Adrenal gland (tissue), 12 donors: Measurements from ENCODE around the gene KCNIP1. TPM values are rescaled to one million over a fixed set of nuclear protein-coding genes. Genes with fewer than 3 reads are reported as not detected.

Experiments
- DNase-seq, 7 donors: peaks; one replicate each; pipeline ENCODE4 v3.0.0-alpha.2; 2019 to 2020
- H3K27ac ChIP-seq, 5 donors: fragments of 200-600 bp; sonication (generic) in 4 of 5; 1 replicate in 3 of 5; 2 replicates in 2 of 5; pipeline versions ENCODE4 v1.5.1 to v1.8.0; 2016 to 2020; ENCODE audit warnings: mild to moderate bottlenecking in 1 of 5
- H3K27me3 ChIP-seq: fragments of 200-600 bp; 2 replicates; pipeline ENCODE4 v1.8.0; 2021
- H3K36me3 ChIP-seq, 2 donors: fragments of 200-600 bp; replicated peaks in 1 of 2; 1 replicate in 1 of 2; 2 replicates in 1 of 2; pipeline versions ENCODE4 v1.5.1 to v1.8.0; 2018 to 2022
- H3K4me1 ChIP-seq, 2 donors: fragments of 200-600 bp; replicated peaks in 1 of 2; 1 replicate in 1 of 2; 2 replicates in 1 of 2; pipeline versions ENCODE4 v1.5.1 to v1.8.0; 2018 to 2021
- H3K4me3 ChIP-seq, 4 donors: fragments of 200-600 bp; sonication (generic) in 3 of 4; one replicate each; pipeline ENCODE4 v1.5.1; 2016 to 2018
- H3K9me3 ChIP-seq, 3 donors: fragments of 200-600 bp; sonication (generic) in 1 of 3; replicated peaks in 1 of 3; 1 replicate in 2 of 3; 2 replicates in 1 of 3; pipeline versions ENCODE4 v1.5.1 to v1.8.0; 2016 to 2021
- POLR2A ChIP-seq, 2 donors: fragments of 450-650 bp; IDR thresholded peaks; one replicate each; pipeline ENCODE4 v1.6.1; 2017; ENCODE audit warnings: antibody characterized with exemption in 2 of 2, mild to moderate bottlenecking in 2 of 2, moderate library complexity in 1 of 2
- whole genome bisulfite sequencing, 4 donors: extraction: QIAGEN DNeasy Blood & Tissue Kit in 2 of 4; methylation state at CpG; one replicate each; pipeline versions ENCODE4 v1.1.5 to v1.1.7; 2013 to 2017; 5-methylcytosine and 5-hydroxymethylcytosine counted together
- intact Hi-C, 2 donors: fragments of 100-400 bp; cut with DNase I; formaldehyde crosslinking; loops; one replicate each; pipeline versions ENCODE4 v1.14.1 to v1.15.0; 2022 to 2023
- polyA plus RNA-seq, 3 donors: library from polyadenylated mRNA; stranded (reverse); fragments of 200-250 nt in 2 of 3; fragments of 350-450 nt in 1 of 3; fragmentation: Illumina TruSeq in 1 of 3; extraction: RNeasy Lipid Tissue Mini Kit (QIAGEN cat#74804) in 1 of 3; gene quantifications; one replicate each; pipeline ENCODE4 v1.2.3, GENCODE V29; 2013 to 2014
- total RNA-seq, 9 donors: library from RNA; depleted of rRNA in 4 of 9; stranded (reverse); fragments of >200 nt in 4 of 9; fragments of 120-200 nt in 1 of 9; fragmentation: NEBNext Ultra II Directional in 1 of 9; extraction: Animal tissue kit (Norgen Biotek cat#: 25700) in 1 of 9; gene quantifications; one replicate each; pipeline versions ENCODE4 v1.1.0 to v1.2.4, GENCODE V29; 2013 to 2023
- TF ChIP-seq, protein P1 (sequence below), 6 experiments: fragments of 450-650 bp in 4 of 6; fragments of 200-600 bp in 2 of 6; sonication (generic) in 1 of 6; IDR thresholded peaks; 1 replicate in 5 of 6; 2 replicates in 1 of 6; pipeline versions ENCODE4 v1.5.1 to v1.8.0; 2016 to 2021; ENCODE audit warnings: antibody characterized with exemption in 6 of 6, mild to moderate bottlenecking in 2 of 6, moderate library complexity in 1 of 6
- donor health status: healthy with polysubstance abuse.
- donor health status: Bipolar disorder and iron deficiency.
- donor health status: DM: yes; HTN: yes; CAD: no.
- donor health status: DM: no; HTN: no; CAD: no.
- donor health status: DM: no; HTN: no; CAD: no.
- donor health status: DM: yes; HTN: yes; CAD: no.

Gene KCNIP1
- total and polyA plus RNA-seq, 12 donors = 0.14 to 12.6 (median 1.7) TPM; not detected in 1

DNA sequence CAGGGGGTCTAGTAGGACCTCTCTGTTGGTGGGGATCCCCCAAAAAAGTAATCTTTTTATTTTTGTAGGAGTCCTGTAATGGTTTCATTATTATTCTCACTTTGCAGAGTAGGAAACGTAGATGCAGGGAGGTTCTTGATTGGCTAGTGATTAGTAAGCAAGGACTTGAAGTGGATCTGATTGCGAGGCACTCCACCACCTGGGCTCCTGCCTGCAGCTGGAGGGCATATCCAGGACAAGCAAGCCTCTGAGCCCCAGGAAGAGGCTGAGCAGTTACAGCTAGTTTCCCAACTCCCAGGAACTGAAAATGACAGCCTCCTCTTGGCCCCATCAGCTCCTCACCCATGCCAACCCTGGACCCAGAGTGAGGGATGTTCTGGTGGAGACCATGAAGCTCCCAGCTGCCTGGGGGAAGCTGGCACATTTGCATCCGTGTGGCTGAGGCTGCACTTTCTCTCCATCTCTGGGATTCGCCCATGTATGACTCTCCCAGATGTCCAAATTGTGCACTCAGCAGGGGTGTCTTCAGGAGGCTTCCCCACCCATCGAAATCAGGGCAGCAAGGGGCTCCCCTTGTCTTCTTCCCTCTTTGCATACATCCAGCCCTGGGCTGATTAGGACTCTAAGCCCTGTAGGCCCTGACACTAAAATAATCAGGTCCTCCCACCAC, 10.2 kb downstream of the KCNIP1 start:
- no peaks in the 10 kb centered on the region for H3K4me1 ChIP-seq
- no peak for TF ChIP-seq POLR2A (IDR thresholded peaks at IDR 0.05)
- TF ChIP-seq, protein P1, sequence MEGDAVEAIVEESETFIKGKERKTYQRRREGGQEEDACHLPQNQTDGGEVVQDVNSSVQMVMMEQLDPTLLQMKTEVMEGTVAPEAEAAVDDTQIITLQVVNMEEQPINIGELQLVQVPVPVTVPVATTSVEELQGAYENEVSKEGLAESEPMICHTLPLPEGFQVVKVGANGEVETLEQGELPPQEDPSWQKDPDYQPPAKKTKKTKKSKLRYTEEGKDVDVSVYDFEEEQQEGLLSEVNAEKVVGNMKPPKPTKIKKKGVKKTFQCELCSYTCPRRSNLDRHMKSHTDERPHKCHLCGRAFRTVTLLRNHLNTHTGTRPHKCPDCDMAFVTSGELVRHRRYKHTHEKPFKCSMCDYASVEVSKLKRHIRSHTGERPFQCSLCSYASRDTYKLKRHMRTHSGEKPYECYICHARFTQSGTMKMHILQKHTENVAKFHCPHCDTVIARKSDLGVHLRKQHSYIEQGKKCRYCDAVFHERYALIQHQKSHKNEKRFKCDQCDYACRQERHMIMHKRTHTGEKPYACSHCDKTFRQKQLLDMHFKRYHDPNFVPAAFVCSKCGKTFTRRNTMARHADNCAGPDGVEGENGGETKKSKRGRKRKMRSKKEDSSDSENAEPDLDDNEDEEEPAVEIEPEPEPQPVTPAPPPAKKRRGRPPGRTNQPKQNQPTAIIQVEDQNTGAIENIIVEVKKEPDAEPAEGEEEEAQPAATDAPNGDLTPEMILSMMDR (IDR thresholded peaks at IDR 0.05) = no peak
- no peak overlapping the region for H3K27ac ChIP-seq
- H3K9me3 ChIP-seq = no peaks in the 10 kb centered on the region
- DNase-seq = peak in 1 of 7 donors; percentile 58
- no peak overlapping the region for H3K4me3 ChIP-seq
- no peaks in the 10 kb centered on the region for H3K27me3 ChIP-seq
- WGBS, 4 donors = 75 to 90% (median 80%) methylated on average over 4 to 5 of the region's 5 CpGs
- intact Hi-C loops = no loop called here
- no peaks in the 10 kb centered on the region for H3K36me3 ChIP-seq

GRCh38 chr5:170517411-170517810, 13.6 kb downstream of the KCNIP1 start:
- Histone ChIP-seq H3K4me1 (no peaks in the 10 kb centered on the region), H3K27me3 (no peaks in the 10 kb centered on the region), H3K4me3 (no peak overlapping the region), H3K9me3 (no peaks in the 10 kb centered on the region), H3K27ac (no peak overlapping the region), H3K36me3 (no peaks in the 10 kb centered on the region)
- 92 to 98% (median 97%) methylated on average over 2 of the region's 2 CpGs for WGBS, 4 donors
- DNase-seq = no peak
- intact Hi-C loops = no loop called here
- TF ChIP-seq POLR2A (IDR thresholded peaks at IDR 0.05) = no peak
- TF ChIP-seq, protein P1 (IDR thresholded peaks at IDR 0.05) = no peak

DNA sequence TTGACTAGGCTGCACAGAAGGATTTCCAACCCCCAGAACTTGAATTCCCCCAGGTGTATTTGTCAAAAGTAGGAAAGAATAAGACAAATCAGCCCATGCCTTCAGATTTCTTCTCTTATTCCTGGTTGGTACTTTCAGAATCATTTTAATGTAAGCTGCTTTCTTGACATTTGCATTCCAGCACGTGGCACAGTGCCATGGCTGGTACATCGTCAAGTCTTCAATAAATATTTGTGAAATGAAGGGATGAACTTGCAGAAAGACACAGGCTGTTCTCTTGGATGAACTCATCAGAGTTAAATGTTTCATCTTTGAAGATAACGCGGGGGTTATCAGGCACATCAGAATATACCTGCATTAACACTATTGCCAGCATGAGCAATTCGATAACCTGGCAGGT, 14.5 kb downstream of the KCNIP1 start:
- Histone ChIP-seq H3K36me3 (no peaks in the 10 kb centered on the region), H3K27me3 (no peaks in the 10 kb centered on the region), H3K4me1 (no peaks in the 10 kb centered on the region), H3K4me3 (no peak overlapping the region), H3K27ac (no peak overlapping the region), H3K9me3 (no peaks in the 10 kb centered on the region)
- TF ChIP-seq POLR2A (IDR thresholded peaks at IDR 0.05) = no peak
- TF ChIP-seq, protein P1 (IDR thresholded peaks at IDR 0.05) = no peak
- DNase-seq = no peak
- intact Hi-C loops = no loop called here
- WGBS, 4 donors = 67 to 77% (median 76%) methylated on average over 4 to 5 of the region's 5 CpGs

DNA sequence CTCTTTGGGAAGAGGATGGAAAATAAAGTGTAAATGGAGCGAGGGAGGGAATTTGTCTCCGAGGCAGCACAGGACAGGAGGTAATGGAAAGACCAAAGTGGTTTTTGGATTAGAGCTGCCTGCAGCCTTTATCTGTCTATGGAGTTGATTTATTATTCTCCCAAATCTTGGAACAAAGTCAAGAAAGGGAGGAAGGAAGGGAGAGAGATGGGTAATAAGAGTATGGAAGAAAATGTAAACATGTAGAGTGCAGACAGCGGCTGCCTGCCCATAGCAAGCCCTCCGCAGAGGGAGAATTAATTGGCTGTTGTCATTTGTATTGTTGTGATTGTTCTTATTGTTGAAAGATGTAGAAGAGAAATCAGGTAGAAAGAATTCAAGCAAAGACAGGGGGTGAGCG, 15.7 kb downstream of the KCNIP1 start:
- intact Hi-C loops = no loop called here
- H3K4me1 ChIP-seq = no peaks in the 10 kb centered on the region
- 79 to 86% (median 85%) methylated on average over 5 of the region's 5 CpGs for WGBS, 4 donors
- no peak for DNase-seq
- no peaks in the 10 kb centered on the region for H3K27me3 ChIP-seq
- no peak overlapping the region for H3K27ac ChIP-seq
- H3K36me3 ChIP-seq = no peaks in the 10 kb centered on the region
- no peak overlapping the region for H3K4me3 ChIP-seq
- no peaks in the 10 kb centered on the region for H3K9me3 ChIP-seq
- TF ChIP-seq, protein P1 (IDR thresholded peaks at IDR 0.05) = no peak
- no peak for TF ChIP-seq POLR2A (IDR thresholded peaks at IDR 0.05)
